ENCODE results near the gene STRA6.

DNA sequence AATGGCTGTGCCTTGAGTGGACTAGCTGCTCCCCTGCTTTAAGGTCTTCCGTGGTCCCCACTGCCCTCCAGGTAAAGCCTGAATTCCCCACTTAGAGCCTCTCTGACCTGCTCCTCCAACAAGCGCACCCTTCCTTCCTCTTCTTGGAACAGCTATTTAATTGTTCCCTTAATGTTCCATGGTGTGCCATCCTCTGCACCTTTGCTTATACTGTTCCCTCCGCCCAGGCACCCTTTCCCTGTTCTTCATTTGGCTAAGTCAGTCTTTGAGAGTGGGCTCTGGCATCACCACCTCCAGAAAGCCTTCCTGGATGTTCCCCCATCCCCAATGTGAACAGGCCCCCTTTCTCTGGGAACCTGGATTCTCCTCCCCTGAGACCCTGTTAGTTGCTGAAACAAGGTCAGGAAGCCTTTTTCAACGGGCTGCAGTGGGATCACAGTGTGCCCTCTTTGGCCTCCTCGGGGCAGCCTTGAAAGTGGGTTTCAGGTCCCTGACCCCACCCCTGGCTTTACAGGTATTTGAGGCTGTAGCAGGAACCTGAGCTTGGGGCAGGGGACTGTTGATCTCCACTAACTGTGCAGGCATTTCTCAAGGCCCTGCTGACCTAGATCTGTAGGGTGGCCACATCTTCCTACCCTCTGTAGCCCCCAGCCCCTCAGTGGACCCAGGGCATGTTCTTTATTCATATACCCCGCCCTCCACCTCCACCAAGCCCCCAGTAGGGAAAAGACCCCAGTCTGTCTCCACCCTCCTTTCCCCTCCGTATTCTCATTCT, 24.1 kb downstream of the STRA6 start:
- TF ChIP-seq, protein P1, sequence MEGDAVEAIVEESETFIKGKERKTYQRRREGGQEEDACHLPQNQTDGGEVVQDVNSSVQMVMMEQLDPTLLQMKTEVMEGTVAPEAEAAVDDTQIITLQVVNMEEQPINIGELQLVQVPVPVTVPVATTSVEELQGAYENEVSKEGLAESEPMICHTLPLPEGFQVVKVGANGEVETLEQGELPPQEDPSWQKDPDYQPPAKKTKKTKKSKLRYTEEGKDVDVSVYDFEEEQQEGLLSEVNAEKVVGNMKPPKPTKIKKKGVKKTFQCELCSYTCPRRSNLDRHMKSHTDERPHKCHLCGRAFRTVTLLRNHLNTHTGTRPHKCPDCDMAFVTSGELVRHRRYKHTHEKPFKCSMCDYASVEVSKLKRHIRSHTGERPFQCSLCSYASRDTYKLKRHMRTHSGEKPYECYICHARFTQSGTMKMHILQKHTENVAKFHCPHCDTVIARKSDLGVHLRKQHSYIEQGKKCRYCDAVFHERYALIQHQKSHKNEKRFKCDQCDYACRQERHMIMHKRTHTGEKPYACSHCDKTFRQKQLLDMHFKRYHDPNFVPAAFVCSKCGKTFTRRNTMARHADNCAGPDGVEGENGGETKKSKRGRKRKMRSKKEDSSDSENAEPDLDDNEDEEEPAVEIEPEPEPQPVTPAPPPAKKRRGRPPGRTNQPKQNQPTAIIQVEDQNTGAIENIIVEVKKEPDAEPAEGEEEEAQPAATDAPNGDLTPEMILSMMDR (IDR thresholded peaks at IDR 0.05): no peak
- no peak for TF ChIP-seq EP300 (IDR thresholded peaks at IDR 0.05; ENCODE audit: borderline replicate concordance in 1 of 2, low read depth in 1 of 2, low read length in 1 of 2)
